Hepatocyte (in vitro differentiated cells): Measurements from ENCODE around the gene IRF1. TPM values are rescaled to one million over a fixed set of nuclear protein-coding genes. Genes with fewer than 3 reads are reported as not detected.

Experiments used
- DNase-seq: peaks from one replicate; pipeline ENCODE4 v3.0.0-alpha.2; 2016; ENCODE audit warnings: low spot score
- H2AFZ ChIP-seq: fragments of 200-600 bp; sonication (generic); 2 replicates; pipeline ENCODE4 v1.6.0; 2016; ENCODE audit warnings: antibody characterized with exemption, mild to moderate bottlenecking
- H3K27ac ChIP-seq: fragments of 200-600 bp; sonication (generic); 2 replicates; pipeline ENCODE4 v1.5.1; 2016; ENCODE audit warnings: mild to moderate bottlenecking
- H3K27me3 ChIP-seq: fragments of 200-600 bp; sonication (generic); 2 replicates; pipeline ENCODE4 v1.6.1; 2016
- H3K36me3 ChIP-seq: fragments of 200-600 bp; sonication (generic); replicated peaks from 2 replicates; pipeline ENCODE4 v1.5.1; 2016; ENCODE audit warnings: low read depth; ENCODE audit not compliant: insufficient read depth
- H3K4me1 ChIP-seq: fragments of 200-600 bp; sonication (generic); 2 replicates; pipeline ENCODE4 v1.5.1; 2016; ENCODE audit warnings: mild to moderate bottlenecking, moderate library complexity; ENCODE audit not compliant: insufficient read depth
- H3K4me2 ChIP-seq: fragments of 200-600 bp; sonication (generic); 2 replicates; pipeline ENCODE4 v1.6.0; 2016
- H3K4me3 ChIP-seq: fragments of 200-600 bp; sonication (generic); 2 replicates; pipeline ENCODE4 v1.5.1; 2016; ENCODE audit warnings: mild to moderate bottlenecking
- H3K79me2 ChIP-seq: fragments of 200-600 bp; sonication (generic); 2 replicates; pipeline ENCODE4 v1.6.0; 2017; ENCODE audit warnings: mild to moderate bottlenecking
- H3K9me2 ChIP-seq: fragments of 200-600 bp; sonication (generic); replicated peaks from 2 replicates; pipeline ENCODE4 v1.6.0; 2017; ENCODE audit warnings: mild to moderate bottlenecking; ENCODE audit not compliant: insufficient read depth
- H3K9me3 ChIP-seq: fragments of 200-600 bp; sonication (generic); 2 replicates; pipeline ENCODE4 v1.5.1; 2016; ENCODE audit warnings: low read depth, mild to moderate bottlenecking
- H4K20me1 ChIP-seq: fragments of 200-600 bp; sonication (generic); 2 replicates; pipeline ENCODE4 v1.6.0; 2016; ENCODE audit warnings: mild to moderate bottlenecking; ENCODE audit not compliant: insufficient read depth, poor library complexity, severe bottlenecking
- EZH2 ChIP-seq: fragments of 200-600 bp; sonication (generic); IDR thresholded peaks from 2 replicates; pipeline ENCODE4 v1.6.1; 2016; ENCODE audit warnings: antibody characterized with exemption, mild to moderate bottlenecking, borderline replicate concordance
- EZH2phosphoT487 ChIP-seq: fragments of 200-600 bp; sonication (generic); IDR thresholded peaks from one replicate; pipeline ENCODE4 v1.6.1; 2018; ENCODE audit warnings: antibody characterized with exemption, mild to moderate bottlenecking, low read depth, moderate library complexity; ENCODE audit not compliant: unreplicated experiment, severe bottlenecking
- WGBS: methylation state at CpG from one replicate; pipeline ENCODE4 v1.1.6; 2016; ENCODE audit warnings: low lambda C conversion rate; ENCODE audit errors: missing lambda C conversion rate; 5-methylcytosine and 5-hydroxymethylcytosine counted together
- polyA plus RNA-seq: library from polyadenylated mRNA; unstranded; fragments of >200 nt; fragmentation: Nextera tagmentation; extraction: Ambion mirVana; gene quantifications from 2 replicates; pipeline ENCODE4 v1.2.1, GENCODE V29; 2016
- total RNA-seq: library from RNA; depleted of rRNA; stranded (reverse); fragments of >200 nt; gene quantifications from 2 replicates; pipeline ENCODE4 v1.2.3, GENCODE V29; 2014
- TF ChIP-seq, protein P1 (sequence below): fragments of 200-600 bp; sonication (generic); IDR thresholded peaks from 2 replicates; pipeline ENCODE4 v1.5.1; 2016; ENCODE audit warnings: antibody characterized with exemption, mild to moderate bottlenecking; ENCODE audit not compliant: poor library complexity

The IRF1 gene
- total and polyA plus RNA-seq, 2 experiments from 2014 or later: 30.9 to 35.8 TPM

- Histone ChIP-seq H3K9me3 (no peaks in the 10 kb centered on the region), H2AFZ (no peak overlapping the region), H3K4me3 (no peak overlapping the region), H3K9me2 (no peaks in the 10 kb centered on the region), H3K79me2 (peaks cover 13% of the 10 kb centered on the region), H3K4me2 (no peak overlapping the region), H3K27me3 (no peaks in the 10 kb centered on the region), H3K36me3 (no peaks in the 10 kb centered on the region), H3K4me1 (peaks cover 35% of the 10 kb centered on the region), H3K27ac (no peak overlapping the region), H4K20me1 (peaks cover 12% of the 10 kb centered on the region)
- WGBS: 100% methylated on average over 2 of the region's 2 CpGs
- DNase-seq: no peak
- TF ChIP-seq EZH2phosphoT487 (no peak), EZH2 (no peak)
- TF ChIP-seq, protein P1, sequence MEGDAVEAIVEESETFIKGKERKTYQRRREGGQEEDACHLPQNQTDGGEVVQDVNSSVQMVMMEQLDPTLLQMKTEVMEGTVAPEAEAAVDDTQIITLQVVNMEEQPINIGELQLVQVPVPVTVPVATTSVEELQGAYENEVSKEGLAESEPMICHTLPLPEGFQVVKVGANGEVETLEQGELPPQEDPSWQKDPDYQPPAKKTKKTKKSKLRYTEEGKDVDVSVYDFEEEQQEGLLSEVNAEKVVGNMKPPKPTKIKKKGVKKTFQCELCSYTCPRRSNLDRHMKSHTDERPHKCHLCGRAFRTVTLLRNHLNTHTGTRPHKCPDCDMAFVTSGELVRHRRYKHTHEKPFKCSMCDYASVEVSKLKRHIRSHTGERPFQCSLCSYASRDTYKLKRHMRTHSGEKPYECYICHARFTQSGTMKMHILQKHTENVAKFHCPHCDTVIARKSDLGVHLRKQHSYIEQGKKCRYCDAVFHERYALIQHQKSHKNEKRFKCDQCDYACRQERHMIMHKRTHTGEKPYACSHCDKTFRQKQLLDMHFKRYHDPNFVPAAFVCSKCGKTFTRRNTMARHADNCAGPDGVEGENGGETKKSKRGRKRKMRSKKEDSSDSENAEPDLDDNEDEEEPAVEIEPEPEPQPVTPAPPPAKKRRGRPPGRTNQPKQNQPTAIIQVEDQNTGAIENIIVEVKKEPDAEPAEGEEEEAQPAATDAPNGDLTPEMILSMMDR: no peak
Observed at GRCh38 chr5:132493821-132494220, 3.2 kb upstream of the IRF1 start.

GRCh38 chr5:132493241-132493640 is 2.7 kb upstream of the IRF1 start:
- no peak for TF ChIP-seq EZH2phosphoT487
- TF ChIP-seq, protein P1: no peak
- no peak for TF ChIP-seq EZH2
- H3K79me2 ChIP-seq: peaks cover 18% of the 10 kb centered on the region
- no peaks in the 10 kb centered on the region for H3K36me3 ChIP-seq
- 90% methylated on average over 4 of the region's 4 CpGs for WGBS
- no peak overlapping the region for H2AFZ ChIP-seq
- H4K20me1 ChIP-seq: peaks cover 18% of the 10 kb centered on the region
- no peaks in the 10 kb centered on the region for H3K9me2 ChIP-seq
- H3K4me2 ChIP-seq: no peak overlapping the region
- H3K27ac ChIP-seq: no peak overlapping the region
- DNase-seq: peak; percentile 2
- no peaks in the 10 kb centered on the region for H3K9me3 ChIP-seq
- H3K4me3 ChIP-seq: no peak overlapping the region
- no peaks in the 10 kb centered on the region for H3K27me3 ChIP-seq
- H3K4me1 ChIP-seq: peaks cover 39% of the 10 kb centered on the region

- Histone ChIP-seq H3K27ac (no peak overlapping the region), H3K4me1 (peaks cover 33% of the 10 kb centered on the region)
Observed at GRCh38 chr5:132492386-132493125, 2.0 kb upstream of the IRF1 start.

More at GRCh38 chr5:132492386-132493125, 2.0 kb upstream of the IRF1 start:
- H3K36me3 ChIP-seq: no peaks in the 10 kb centered on the region
- H3K9me3 ChIP-seq: no peaks in the 10 kb centered on the region
- H4K20me1 ChIP-seq: peaks cover 24% of the 10 kb centered on the region
- peaks cover 25% of the 10 kb centered on the region for H3K79me2 ChIP-seq
- no peak overlapping the region for H3K4me2 ChIP-seq
- no peaks in the 10 kb centered on the region for H3K9me2 ChIP-seq
- H3K4me3 ChIP-seq: no peak overlapping the region
- no peaks in the 10 kb centered on the region for H3K27me3 ChIP-seq
- WGBS: 84% methylated on average over 3 of the region's 3 CpGs
- DNase-seq: peak; percentile 1
- H2AFZ ChIP-seq: no peak overlapping the region
- TF ChIP-seq EZH2 (no peak), EZH2phosphoT487 (no peak)
- TF ChIP-seq, protein P1: no peak
